SK-N-SH treated with all-trans-retinoic acid at 6 μM for 48 hours (cell line): ENCODE results near the gene IL17RA.

Experiments
- ATAC-seq: fragments of 200-7000 bp; cut with Tn5 transposase; 3 replicates; pipeline ENCODE4 v1.9.1; 2020; ENCODE audit warnings: mild to moderate bottlenecking, moderate library complexity
- ARNTL ChIP-seq: fragments of 450-650 bp; formaldehyde crosslinking; IDR thresholded peaks from 2 replicates; pipeline ENCODE4 v1.5.0; 2020; ENCODE audit warnings: low read depth, mild to moderate bottlenecking, moderate library complexity, borderline replicate concordance
- BACH2 ChIP-seq: fragments of 250-450 bp; sonication (Bioruptor Pico); IDR thresholded peaks from 2 replicates; pipeline ENCODE4 v1.9.0; 2021; ENCODE audit warnings: mild to moderate bottlenecking, borderline replicate concordance
- CSDC2 ChIP-seq: fragments of 250-450 bp; sonication (Bioruptor Pico); IDR thresholded peaks from 2 replicates; pipeline ENCODE4 v1.5.0; 2020; ENCODE audit warnings: mild to moderate bottlenecking, moderate library complexity
- CSRNP3 ChIP-seq: fragments of 250-450 bp; sonication (Bioruptor Pico); IDR thresholded peaks from 2 replicates; pipeline ENCODE4 v1.5.1; 2021; ENCODE audit warnings: mild to moderate bottlenecking, moderate library complexity
- ESRRG ChIP-seq: fragments of 250-450 bp; sonication (Bioruptor Pico); IDR thresholded peaks from 2 replicates; pipeline ENCODE4 v1.6.1; 2021; ENCODE audit warnings: mild to moderate bottlenecking
- GLIS3 ChIP-seq: fragments of 250-450 bp; sonication (Bioruptor Pico); IDR thresholded peaks from 2 replicates; pipeline ENCODE4 v1.5.0; 2020; ENCODE audit warnings: mild to moderate bottlenecking, moderate library complexity
- ISL1 ChIP-seq: fragments of 250-450 bp; sonication (Bioruptor Pico); IDR thresholded peaks from 2 replicates; pipeline ENCODE4 v2.1.2; 2022; ENCODE audit warnings: mild to moderate bottlenecking, moderate library complexity
- OSR1 ChIP-seq: fragments of 250-450 bp; sonication (Bioruptor Pico); IDR thresholded peaks from 2 replicates; pipeline ENCODE4 v1.8.0; 2022; ENCODE audit warnings: moderate library complexity, mild to moderate bottlenecking, inconsistent platforms
- RARB ChIP-seq: fragments of 250-450 bp; sonication (Bioruptor Pico); IDR thresholded peaks from 2 replicates; pipeline ENCODE4 v1.8.0; 2021; ENCODE audit warnings: mild to moderate bottlenecking, moderate library complexity
- SNAI2 ChIP-seq: fragments of 250-450 bp; sonication (Bioruptor Pico); IDR thresholded peaks from 2 replicates; pipeline ENCODE4 v1.5.0; 2020; ENCODE audit warnings: mild to moderate bottlenecking, moderate library complexity
- TCF4 ChIP-seq: fragments of 250-450 bp; sonication (Bioruptor Pico); IDR thresholded peaks from 2 replicates; pipeline ENCODE4 v1.8.0; 2021; ENCODE audit warnings: mild to moderate bottlenecking, moderate library complexity, borderline replicate concordance
- TOX ChIP-seq: fragments of 250-450 bp; sonication (Bioruptor Pico); IDR thresholded peaks from 2 replicates; pipeline ENCODE4 v1.8.0; 2021; ENCODE audit warnings: mild to moderate bottlenecking, moderate library complexity, borderline replicate concordance
- TSHZ2 ChIP-seq: fragments of 250-450 bp; sonication (Bioruptor Pico); IDR thresholded peaks from 2 replicates; pipeline ENCODE4 v1.5.0; 2020; ENCODE audit warnings: mild to moderate bottlenecking, moderate library complexity
- ZC3H10 ChIP-seq: fragments of 250-450 bp; sonication (Bioruptor Pico); IDR thresholded peaks from 2 replicates; pipeline ENCODE4 v1.5.1; 2021; ENCODE audit warnings: mild to moderate bottlenecking, moderate library complexity
- ZFP3 ChIP-seq: fragments of 250-450 bp; sonication (Bioruptor Pico); IDR thresholded peaks from 2 replicates; pipeline ENCODE4 v1.5.0; 2020; ENCODE audit warnings: mild to moderate bottlenecking, moderate library complexity
- ZFP30 ChIP-seq: fragments of 450-650 bp; formaldehyde crosslinking; IDR thresholded peaks from 2 replicates; pipeline ENCODE4 v1.5.0; 2022; ENCODE audit warnings: mild to moderate bottlenecking, moderate library complexity
- ZNF565 ChIP-seq: fragments of 450-650 bp; formaldehyde crosslinking; conservative IDR thresholded peaks from 2 replicates; pipeline ENCODE4 v1.5.0; 2020; ENCODE audit warnings: low read depth, mild to moderate bottlenecking, moderate library complexity
- ZNF70 ChIP-seq: fragments of 450-650 bp; formaldehyde crosslinking; IDR thresholded peaks from 2 replicates; pipeline ENCODE4 v1.5.0; 2020; ENCODE audit warnings: mild to moderate bottlenecking, moderate library complexity
- ZNF8 ChIP-seq: fragments of 450-650 bp; formaldehyde crosslinking; IDR thresholded peaks from 2 replicates; pipeline ENCODE4 v1.5.0; 2020; ENCODE audit warnings: mild to moderate bottlenecking, moderate library complexity
- TF ChIP-seq, protein P1 (sequence below): fragments of 250-450 bp; sonication (Bioruptor Pico); IDR thresholded peaks from 2 replicates; pipeline ENCODE4 v1.8.0; 2020; ENCODE audit warnings: mild to moderate bottlenecking, moderate library complexity, borderline replicate concordance
- TF ChIP-seq, protein P2 (sequence below): fragments of 250-450 bp; sonication (Bioruptor Pico); IDR thresholded peaks from 2 replicates; pipeline ENCODE4 v1.8.0; 2021; ENCODE audit warnings: low read depth, mild to moderate bottlenecking, moderate library complexity, borderline replicate concordance
- TF ChIP-seq, protein P3 (sequence below): fragments of 250-450 bp; sonication (Bioruptor Pico); IDR thresholded peaks from 2 replicates; pipeline ENCODE4 v1.5.1; 2020; ENCODE audit warnings: low read depth, mild to moderate bottlenecking, moderate library complexity

IL17RA gene

GRCh38 chr22:17043521-17043920 lies 41.3 kb upstream of the IL17RA start (continued):
- TF ChIP-seq ARNTL = no peak
- TF ChIP-seq ZFP30 (CRISPR knock-in tag) = no peak
- TF ChIP-seq, protein P1, sequence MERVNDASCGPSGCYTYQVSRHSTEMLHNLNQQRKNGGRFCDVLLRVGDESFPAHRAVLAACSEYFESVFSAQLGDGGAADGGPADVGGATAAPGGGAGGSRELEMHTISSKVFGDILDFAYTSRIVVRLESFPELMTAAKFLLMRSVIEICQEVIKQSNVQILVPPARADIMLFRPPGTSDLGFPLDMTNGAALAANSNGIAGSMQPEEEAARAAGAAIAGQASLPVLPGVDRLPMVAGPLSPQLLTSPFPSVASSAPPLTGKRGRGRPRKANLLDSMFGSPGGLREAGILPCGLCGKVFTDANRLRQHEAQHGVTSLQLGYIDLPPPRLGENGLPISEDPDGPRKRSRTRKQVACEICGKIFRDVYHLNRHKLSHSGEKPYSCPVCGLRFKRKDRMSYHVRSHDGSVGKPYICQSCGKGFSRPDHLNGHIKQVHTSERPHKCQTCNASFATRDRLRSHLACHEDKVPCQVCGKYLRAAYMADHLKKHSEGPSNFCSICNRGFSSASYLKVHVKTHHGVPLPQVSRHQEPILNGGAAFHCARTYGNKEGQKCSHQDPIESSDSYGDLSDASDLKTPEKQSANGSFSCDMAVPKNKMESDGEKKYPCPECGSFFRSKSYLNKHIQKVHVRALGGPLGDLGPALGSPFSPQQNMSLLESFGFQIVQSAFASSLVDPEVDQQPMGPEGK (CRISPR knock-in tag) = no peak
- TF ChIP-seq BACH2 = no peak

- no peak for ATAC-seq
Measured at GRCh38 chr22:17046566-17047348, 38.0 kb upstream of the IL17RA start.

GRCh38 chr22:17047656-17048055 lies 37.1 kb upstream of the IL17RA start:
- TF ChIP-seq, protein P1 (CRISPR knock-in tag) = no peak
- TF ChIP-seq, protein P2, sequence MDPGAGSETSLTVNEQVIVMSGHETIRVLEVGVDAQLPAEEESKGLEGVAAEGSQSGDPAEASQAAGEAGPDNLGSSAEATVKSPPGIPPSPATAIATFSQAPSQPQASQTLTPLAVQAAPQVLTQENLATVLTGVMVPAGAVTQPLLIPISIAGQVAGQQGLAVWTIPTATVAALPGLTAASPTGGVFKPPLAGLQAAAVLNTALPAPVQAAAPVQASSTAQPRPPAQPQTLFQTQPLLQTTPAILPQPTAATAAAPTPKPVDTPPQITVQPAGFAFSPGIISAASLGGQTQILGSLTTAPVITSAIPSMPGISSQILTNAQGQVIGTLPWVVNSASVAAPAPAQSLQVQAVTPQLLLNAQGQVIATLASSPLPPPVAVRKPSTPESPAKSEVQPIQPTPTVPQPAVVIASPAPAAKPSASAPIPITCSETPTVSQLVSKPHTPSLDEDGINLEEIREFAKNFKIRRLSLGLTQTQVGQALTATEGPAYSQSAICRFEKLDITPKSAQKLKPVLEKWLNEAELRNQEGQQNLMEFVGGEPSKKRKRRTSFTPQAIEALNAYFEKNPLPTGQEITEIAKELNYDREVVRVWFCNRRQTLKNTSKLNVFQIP (CRISPR knock-in tag) = no peak
- TF ChIP-seq RARB (CRISPR knock-in tag) = no peak
- TF ChIP-seq ISL1 = no peak
- no peak for TF ChIP-seq SNAI2 (CRISPR knock-in tag)
- no peak for TF ChIP-seq ZFP3 (CRISPR knock-in tag)
- TF ChIP-seq ZNF8 (CRISPR knock-in tag) = no peak
- TF ChIP-seq CSRNP3 (CRISPR knock-in tag) = no peak
- no peak for TF ChIP-seq TCF4 (CRISPR knock-in tag)
- TF ChIP-seq TSHZ2 (CRISPR knock-in tag) = no peak
- TF ChIP-seq OSR1 (CRISPR knock-in tag) = no peak
- no peak for TF ChIP-seq GLIS3
- no peak for TF ChIP-seq CSDC2
- TF ChIP-seq TOX (CRISPR knock-in tag) = no peak
- no peak for TF ChIP-seq BACH2
- no peak for TF ChIP-seq ZNF70 (CRISPR knock-in tag)
- no peak for TF ChIP-seq ZNF565 (CRISPR knock-in tag)
- no peak for TF ChIP-seq ZC3H10 (CRISPR knock-in tag)
- TF ChIP-seq, protein P3, sequence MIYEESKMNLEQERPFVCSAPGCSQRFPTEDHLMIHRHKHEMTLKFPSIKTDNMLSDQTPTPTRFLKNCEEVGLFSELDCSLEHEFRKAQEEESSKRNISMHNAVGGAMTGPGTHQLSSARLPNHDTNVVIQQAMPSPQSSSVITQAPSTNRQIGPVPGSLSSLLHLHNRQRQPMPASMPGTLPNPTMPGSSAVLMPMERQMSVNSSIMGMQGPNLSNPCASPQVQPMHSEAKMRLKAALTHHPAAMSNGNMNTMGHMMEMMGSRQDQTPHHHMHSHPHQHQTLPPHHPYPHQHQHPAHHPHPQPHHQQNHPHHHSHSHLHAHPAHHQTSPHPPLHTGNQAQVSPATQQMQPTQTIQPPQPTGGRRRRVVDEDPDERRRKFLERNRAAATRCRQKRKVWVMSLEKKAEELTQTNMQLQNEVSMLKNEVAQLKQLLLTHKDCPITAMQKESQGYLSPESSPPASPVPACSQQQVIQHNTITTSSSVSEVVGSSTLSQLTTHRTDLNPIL = no peak
- no peak for TF ChIP-seq ESRRG
- ATAC-seq = no peak

More at GRCh38 chr22:17046566-17047348, 38.0 kb upstream of the IL17RA start:
- TF ChIP-seq ZFP30 (CRISPR knock-in tag) (no peak), CSDC2 (no peak), ISL1 (no peak), SNAI2 (CRISPR knock-in tag) (no peak), CSRNP3 (CRISPR knock-in tag) (no peak), ZNF565 (CRISPR knock-in tag) (no peak), TOX (CRISPR knock-in tag) (no peak), OSR1 (CRISPR knock-in tag) (no peak), ZFP3 (CRISPR knock-in tag) (no peak), TCF4 (CRISPR knock-in tag) (no peak)
- TF ChIP-seq, all 23 proteins: peak for 0
